Small intestine (tissue), 7 donors: ENCODE results near the gene ADI1. TPM values are rescaled to one million over a fixed set of nuclear protein-coding genes. Genes with fewer than 3 reads are reported as not detected.
"Not testable (repeated sequence)": the region's sequence is repeated elsewhere in the genome, so short reads cannot be mapped to it uniquely, and the experiment has no call there.

ENCODE experiments used
- DNase-seq, 2 donors: peaks; one replicate each; pipeline versions ENCODE4 v3.0.0 to v3.0.0-alpha.2; 2013
- FAIRE-seq: peaks from 2 replicates; lab custom pipeline; 2012; peaks lifted over from hg19 to GRCh38; lab: Jason Lieb, UNC
- H3K27ac ChIP-seq, 3 donors: one replicate each; pipeline ENCODE4 v1.5.1; 2013; ENCODE audit warnings: low read length in 2 of 3, mild to moderate bottlenecking in 2 of 3, control low read depth in 1 of 3, inconsistent platforms in 1 of 3, low read depth in 1 of 3, moderate library complexity in 1 of 3
- H3K27me3 ChIP-seq, 3 donors: one replicate each; pipeline ENCODE4 v1.6.1; 2013; ENCODE audit warnings: low read length in 3 of 3, inconsistent platforms in 1 of 3; ENCODE audit not compliant: control insufficient read depth in 3 of 3, insufficient read depth in 3 of 3
- H3K36me3 ChIP-seq, 3 donors: one replicate each; pipeline ENCODE4 v1.6.1; 2013; ENCODE audit warnings: low read length in 3 of 3, inconsistent platforms in 1 of 3, low read depth in 1 of 3, mild to moderate bottlenecking in 1 of 3, moderate library complexity in 1 of 3; ENCODE audit not compliant: control insufficient read depth in 3 of 3, insufficient read depth in 2 of 3
- H3K4me1 ChIP-seq, 3 donors: one replicate each; pipeline ENCODE4 v1.6.1; 2013; ENCODE audit warnings: low read length in 2 of 3, inconsistent platforms in 1 of 3, low read depth in 1 of 3, mild to moderate bottlenecking in 1 of 3, moderate library complexity in 1 of 3; ENCODE audit not compliant: control insufficient read depth in 3 of 3, insufficient read depth in 2 of 3
- H3K4me3 ChIP-seq, 3 donors: one replicate each; pipeline ENCODE4 v1.5.1; 2013; ENCODE audit warnings: low read length in 3 of 3, control low read depth in 1 of 3, inconsistent platforms in 1 of 3, low read depth in 1 of 3, mild to moderate bottlenecking in 1 of 3, moderate library complexity in 1 of 3
- H3K9me3 ChIP-seq, 2 donors: one replicate each; pipeline ENCODE4 v1.6.1; 2013; ENCODE audit warnings: low read depth in 1 of 2, low read length in 1 of 2; ENCODE audit not compliant: control insufficient read depth in 2 of 2, insufficient read depth in 1 of 2
- WGBS, 3 donors: extraction: QIAGEN DNeasy Blood & Tissue Kit; methylation state at CpG; one replicate each; pipeline ENCODE4 v1.1.7; 2013; 5-methylcytosine and 5-hydroxymethylcytosine counted together
- polyA plus RNA-seq, 4 donors: library from polyadenylated mRNA; stranded (reverse) in 3 of 4; unstranded in 1 of 4; fragments of 200-250 nt in 3 of 4; fragments of 120-200 nt in 1 of 4; gene quantifications; one replicate each; pipeline versions ENCODE4 v1.2.1 to v1.2.3, GENCODE V29; 2013
- donor health status: healthy with polysubstance abuse.
- donor health status: control.
- donor health status: control.
- donor health status: Bipolar disorder and iron deficiency.
- donor health status: healthy.

Gene ADI1
- polyA plus RNA-seq, 4 donors = 65.4 to 615 (median 197) TPM

- WGBS, 3 donors = 85 to 91% (median 90%) methylated on average over 11 of the region's 11 CpGs
- Histone ChIP-seq H3K36me3 (peaks cover 3 to 67% (median 6%) of the 10 kb centered on the region in 3 donors), H3K4me1 (no peaks in the 10 kb centered on the region), H3K4me3 (no peak overlapping the region), H3K27me3 (no peaks in the 10 kb centered on the region), H3K27ac (no peak overlapping the region), H3K9me3 (no peaks in the 10 kb centered on the region)
- no peak for DNase-seq
- FAIRE-seq = no peak
Observed at GRCh38 chr2:3460156-3460555, 59.2 kb downstream of the ADI1 start.

- no peak for DNase-seq
- 88 to 90% (median 88%) methylated on average over 22 to 25 of the region's 25 CpGs for WGBS, 3 donors
- Histone ChIP-seq H3K4me3 (no peak overlapping the region), H3K9me3 (peaks cover 0 to 3% of the 10 kb centered on the region in 2 donors), H3K36me3 (peaks cover 3 to 67% (median 8%) of the 10 kb centered on the region in 3 donors), H3K4me1 (no peaks in the 10 kb centered on the region), H3K27me3 (no peaks in the 10 kb centered on the region), H3K27ac (no peak overlapping the region)
- FAIRE-seq = no peak
Observed at GRCh38 chr2:3459185-3460015, 59.9 kb downstream of the ADI1 start.

GRCh38 chr2:3458396-3459184 is 60.7 kb downstream of the ADI1 start:
- DNase-seq (no peak), FAIRE-seq (no peak)
- Histone ChIP-seq H3K4me3 (no peak overlapping the region), H3K27ac (no peak overlapping the region), H3K4me1 (no peaks in the 10 kb centered on the region), H3K27me3 (no peaks in the 10 kb centered on the region), H3K36me3 (peaks cover 3 to 62% (median 8%) of the 10 kb centered on the region in 3 donors), H3K9me3 (peaks cover 0 to 3% of the 10 kb centered on the region in 2 donors)
- WGBS, 3 donors = 88 to 92% (median 90%) methylated on average over 10 of the region's 10 CpGs

GRCh38 chr2:3457524-3458395 is 61.6 kb downstream of the ADI1 start:
- H3K9me3 ChIP-seq = peaks cover 0 to 3% of the 10 kb centered on the region in 2 donors
- H3K4me1 ChIP-seq = no peaks in the 10 kb centered on the region
- DNase-seq (no peak), FAIRE-seq (no peak)
- H3K4me3 ChIP-seq = no peak overlapping the region
- 93 to 94% (median 94%) methylated on average over 29 to 30 of the region's 30 CpGs for WGBS, 3 donors
- H3K27me3 ChIP-seq = no peaks in the 10 kb centered on the region
- no peak overlapping the region for H3K27ac ChIP-seq
- H3K36me3 ChIP-seq = peaks cover 3 to 66% (median 8%) of the 10 kb centered on the region in 3 donors

- H3K36me3 ChIP-seq = peaks cover 8 to 66% (median 9%) of the 10 kb centered on the region in 3 donors
- no peaks in the 10 kb centered on the region for H3K27me3 ChIP-seq
- no peak overlapping the region for H3K27ac ChIP-seq
- peaks cover 0 to 3% of the 10 kb centered on the region in 2 donors for H3K9me3 ChIP-seq
- DNase-seq (no peak), FAIRE-seq (no peak)
- 93 to 95% (median 93%) methylated on average over 14 of the region's 14 CpGs for WGBS, 3 donors
- no peak overlapping the region for H3K4me3 ChIP-seq
- H3K4me1 ChIP-seq = no peaks in the 10 kb centered on the region
Observed at GRCh38 chr2:3456125-3456524, 63.2 kb downstream of the ADI1 start.

GRCh38 chr2:3454802-3455201 is 64.5 kb downstream of the ADI1 start:
- H3K4me1 ChIP-seq = no peaks in the 10 kb centered on the region
- H3K27me3 ChIP-seq = no peaks in the 10 kb centered on the region
- FAIRE-seq (no peak), DNase-seq (no peak)
- peaks cover 9 to 69% (median 11%) of the 10 kb centered on the region in 3 donors for H3K36me3 ChIP-seq
- H3K4me3 ChIP-seq = no peak overlapping the region
- WGBS, 3 donors = 97 to 99% (median 98%) methylated on average over 22 of the region's 22 CpGs
- H3K27ac ChIP-seq = no peak overlapping the region
- H3K9me3 ChIP-seq = peaks cover 0 to 3% of the 10 kb centered on the region in 2 donors

- not testable (repeated sequence) for H3K9me3 ChIP-seq, H3K27ac ChIP-seq, H3K27me3 ChIP-seq, H3K4me1 ChIP-seq, H3K4me3 ChIP-seq, DNase-seq, FAIRE-seq
- H3K36me3 ChIP-seq = peaks cover 9 to 68% (median 11%) of the 10 kb centered on the region in 3 donors
- 80 to 91% (median 91%) methylated on average over 6 of the region's 6 CpGs for WGBS, 3 donors
Observed at GRCh38 chr2:3454005-3454404, 65.3 kb downstream of the ADI1 start.
